ENCODE data around the gene APOBEC3G. TPM values are rescaled to one million over a fixed set of nuclear protein-coding genes. Genes with fewer than 3 reads are reported as not detected.

The APOBEC3G gene
- total and polyA plus RNA-seq, 12 donors = 1.9 to 17.7 (median 3.1) TPM

GRCh38 chr22:39130152-39130704 lies 53.2 kb downstream of the APOBEC3G start:
- DNase-seq = no peak
- no peak for ATAC-seq
- peaks cover 4 to 28% (median 19%) of the 10 kb centered on the region in 9 donors for H3K4me1 ChIP-seq
- intact Hi-C loops (cut with DNase I) = loop anchor here in 2 of 10 donors (10.0 kb wide), 2 partner anchors 255 to 355 kb away; partner anchors contain the start of gene CBX6 (in 1 of the 2)
- peaks cover 0 to 39% (median 3%) of the 10 kb centered on the region in 9 donors for H3K36me3 ChIP-seq
- H3K27me3 ChIP-seq = no peaks in the 10 kb centered on the region
- WGBS, 2 donors = 93 to 94% methylated on average over 8 of the region's 8 CpGs
- no peak overlapping the region for H3K4me3 ChIP-seq
- no peak overlapping the region for H3K27ac ChIP-seq
- TF ChIP-seq CTCF (IDR thresholded peaks at IDR 0.05) = no peak
- no peaks in the 10 kb centered on the region for H3K9me3 ChIP-seq

GRCh38 chr22:39130892-39131855 lies 54.1 kb downstream of the APOBEC3G start:
- 45 to 51% methylated on average over 24 of the region's 24 CpGs for WGBS, 2 donors
- Histone ChIP-seq H3K4me1 (peaks cover 4 to 33% (median 19%) of the 10 kb centered on the region in 9 donors), H3K4me3 (no peak overlapping the region), H3K27me3 (no peaks in the 10 kb centered on the region), H3K36me3 (peaks cover 0 to 45% (median 3%) of the 10 kb centered on the region in 9 donors), H3K27ac (peak overlapping the region in 6 of 10 donors; percentile 23 to 65 (median 44)), H3K9me3 (no peaks in the 10 kb centered on the region)
- ATAC-seq = peak in 4 of 8 donors; percentile 12 to 30 (median 26)
- no peak for DNase-seq
- intact Hi-C loops (cut with DNase I) = loop anchor here in 2 of 10 donors (10.0 kb wide), 2 partner anchors 256 to 356 kb away; partner anchors contain the start of gene CBX6 (in 1 of the 2)
- TF ChIP-seq CTCF (IDR thresholded peaks at IDR 0.05) = no peak

DNA sequence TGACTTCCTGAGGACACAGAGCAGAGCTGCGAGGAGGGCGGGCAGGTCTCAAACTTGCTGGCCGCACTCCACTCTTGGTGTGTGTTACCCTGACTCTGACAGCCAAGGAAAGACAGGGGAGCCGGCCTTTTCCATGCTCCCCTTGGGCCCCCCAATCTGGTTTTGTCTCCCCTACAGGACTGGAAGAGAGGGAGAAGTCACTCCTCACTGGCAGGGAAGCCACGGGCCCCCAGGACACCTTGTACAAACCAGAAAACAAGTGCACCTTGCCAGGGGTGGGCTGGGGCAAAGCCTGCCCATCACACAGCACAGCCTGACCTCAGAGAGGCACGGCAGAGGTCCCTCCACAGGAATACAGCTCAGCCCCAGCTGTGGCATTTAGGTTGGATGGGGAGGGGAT lies 55.2 kb downstream of the APOBEC3G start:
- no peak for DNase-seq
- peaks cover 4 to 33% (median 19%) of the 10 kb centered on the region in 9 donors for H3K4me1 ChIP-seq
- no peaks in the 10 kb centered on the region for H3K27me3 ChIP-seq
- H3K27ac ChIP-seq = no peak overlapping the region
- H3K9me3 ChIP-seq = no peaks in the 10 kb centered on the region
- WGBS, 2 donors = 85 to 91% methylated on average over 6 of the region's 6 CpGs
- ATAC-seq = no peak
- intact Hi-C loops (cut with DNase I) = loop anchor here in 2 of 10 donors (10.0 kb wide), 2 partner anchors 257 to 357 kb away; partner anchors contain the start of gene CBX6 (in 1 of the 2)
- H3K4me3 ChIP-seq = no peak overlapping the region
- TF ChIP-seq CTCF (IDR thresholded peaks at IDR 0.05) = no peak
- H3K36me3 ChIP-seq = peaks cover 0 to 55% (median 3%) of the 10 kb centered on the region in 9 donors

DNA sequence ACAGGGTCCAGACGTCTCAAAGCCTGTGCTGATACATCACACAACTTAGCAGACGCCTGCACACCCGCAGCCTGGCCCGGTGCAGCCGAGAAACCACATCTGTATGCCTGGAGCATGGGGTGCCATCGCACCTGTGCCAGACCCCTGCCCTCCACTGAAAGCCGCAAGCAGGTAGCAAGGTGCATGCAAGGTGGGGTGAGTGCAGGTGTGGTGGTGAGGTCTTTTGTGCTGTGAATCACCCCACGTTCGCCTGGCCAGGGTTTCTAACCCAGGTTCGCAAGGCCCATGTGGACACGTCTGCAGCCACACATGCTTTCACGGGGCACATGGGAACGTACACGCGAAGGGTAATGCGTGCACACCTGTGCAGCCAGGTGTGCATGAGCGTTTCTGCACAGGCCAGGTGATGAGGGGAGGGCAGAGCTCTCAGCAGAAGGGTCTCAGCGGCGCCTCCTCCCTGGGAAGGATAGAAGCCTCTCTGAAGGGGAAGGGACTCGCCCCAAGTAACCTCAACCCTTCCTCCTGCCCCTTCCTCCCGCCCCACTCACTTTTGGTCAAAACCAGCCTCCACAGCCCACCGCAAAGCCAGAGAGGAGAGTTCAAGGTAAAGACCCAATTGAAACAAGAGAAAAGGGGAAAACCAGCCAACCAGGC lies 55.9 kb downstream of the APOBEC3G start:
- TF ChIP-seq CTCF (IDR thresholded peaks at IDR 0.05) = no peak
- 95 to 96% methylated on average over 22 of the region's 22 CpGs for WGBS, 2 donors
- no peak for DNase-seq
- H3K27ac ChIP-seq = no peak overlapping the region
- no peak overlapping the region for H3K4me3 ChIP-seq
- H3K27me3 ChIP-seq = no peaks in the 10 kb centered on the region
- H3K9me3 ChIP-seq = no peaks in the 10 kb centered on the region
- peaks cover 0 to 62% (median 3%) of the 10 kb centered on the region in 9 donors for H3K36me3 ChIP-seq
- intact Hi-C loops (cut with DNase I) = loop anchor here in 2 of 10 donors (10.0 kb wide), 2 partner anchors 258 to 358 kb away; partner anchors contain the start of gene CBX6 (in 1 of the 2)
- no peak for ATAC-seq
- peaks cover 4 to 33% (median 19%) of the 10 kb centered on the region in 9 donors for H3K4me1 ChIP-seq
